ENCODE results near the gene ADPRM. TPM values are rescaled to one million over a fixed set of nuclear protein-coding genes. Genes with fewer than 3 reads are reported as not detected.
"Not testable (repeated sequence)": the region's sequence is repeated elsewhere in the genome, so short reads cannot be mapped to it uniquely, and the experiment has no call there.

Gene ADPRM
- total RNA-seq, 1 experiment from 2014 or later, result 8.6 TPM

DNA sequence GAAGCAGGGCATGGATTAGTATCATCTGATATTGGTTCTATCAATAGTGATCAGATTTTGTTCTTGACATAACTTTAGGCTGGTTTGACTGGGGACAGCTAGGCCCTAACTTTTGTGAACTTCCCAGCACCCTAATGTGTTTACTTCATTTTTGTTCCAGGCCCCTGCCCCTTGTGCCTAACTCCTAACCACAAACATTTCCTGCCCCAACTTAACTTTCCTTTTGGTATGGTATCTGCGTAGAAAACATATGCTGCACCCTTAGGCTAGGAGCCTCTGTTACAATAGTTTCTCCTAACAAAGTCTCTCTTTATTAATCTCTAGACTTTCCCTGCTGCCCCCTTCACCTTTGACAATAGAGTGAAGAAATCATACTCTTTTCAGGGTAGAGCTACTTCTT lies 2.5 kb downstream of the ADPRM start:
- DNase-seq (ENCODE audit: low read depth), result no peak

DNA sequence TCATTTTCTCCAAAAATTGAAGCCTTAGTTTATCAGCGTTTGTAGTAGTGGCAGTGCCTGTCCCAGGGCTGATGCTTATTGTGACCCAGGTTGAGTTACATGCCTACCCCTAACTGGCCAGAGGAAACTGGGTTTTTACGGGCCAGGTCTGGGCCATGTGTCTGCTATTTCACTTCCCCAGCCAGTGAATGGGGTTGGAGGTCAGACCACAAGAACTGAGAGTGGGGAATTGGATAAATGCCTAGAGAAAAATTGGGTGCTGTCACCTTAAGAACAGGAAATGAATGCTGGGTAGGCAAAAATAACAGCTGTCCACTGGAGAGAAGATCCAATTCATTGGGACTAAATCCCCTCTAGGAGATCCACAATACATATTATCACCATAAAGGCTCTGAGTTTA lies 5.2 kb downstream of the ADPRM start:
- DNase-seq (ENCODE audit: low read depth), result peak; percentile 13

DNA sequence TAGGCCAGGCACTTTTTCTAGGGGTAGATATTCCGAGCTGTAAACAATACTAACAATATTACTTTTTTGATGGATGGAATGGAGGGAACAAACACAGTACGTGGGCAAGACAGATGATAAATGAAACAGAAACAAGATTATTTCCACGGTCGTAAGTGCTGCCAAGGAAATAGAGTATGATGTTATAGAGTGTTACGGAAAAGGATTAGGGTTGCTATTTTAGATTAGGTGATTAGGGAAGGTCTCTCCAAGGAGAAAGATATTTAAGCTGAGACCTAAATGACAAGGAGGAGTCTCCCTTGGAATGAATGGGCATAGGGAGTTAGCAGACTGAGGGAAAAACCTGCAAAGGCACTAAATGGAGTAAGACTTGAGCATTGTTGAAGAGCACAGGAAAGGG lies 8.3 kb downstream of the ADPRM start:
- DNase-seq (ENCODE audit: low read depth), result no peak

DNA sequence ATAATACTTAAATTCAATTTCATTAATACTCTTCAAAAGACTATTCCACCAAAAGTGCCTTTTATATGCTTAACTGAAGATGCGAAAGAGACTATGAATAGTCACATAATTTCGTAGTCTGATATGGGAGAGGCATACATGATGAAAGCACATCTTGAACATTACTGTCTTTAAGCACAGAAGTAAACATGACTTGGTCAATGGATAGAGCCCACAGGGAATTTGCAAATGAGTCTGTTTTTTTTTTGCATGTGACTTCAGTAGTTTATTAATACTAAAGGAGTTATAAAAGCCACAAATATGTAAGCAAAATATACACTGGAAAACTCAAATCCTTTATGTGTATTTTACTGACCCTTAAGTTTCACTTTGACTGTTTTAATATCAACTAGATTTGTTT lies 15.9 kb downstream of the ADPRM start:
- DNase-seq (ENCODE audit: low read depth), result no peak

DNA sequence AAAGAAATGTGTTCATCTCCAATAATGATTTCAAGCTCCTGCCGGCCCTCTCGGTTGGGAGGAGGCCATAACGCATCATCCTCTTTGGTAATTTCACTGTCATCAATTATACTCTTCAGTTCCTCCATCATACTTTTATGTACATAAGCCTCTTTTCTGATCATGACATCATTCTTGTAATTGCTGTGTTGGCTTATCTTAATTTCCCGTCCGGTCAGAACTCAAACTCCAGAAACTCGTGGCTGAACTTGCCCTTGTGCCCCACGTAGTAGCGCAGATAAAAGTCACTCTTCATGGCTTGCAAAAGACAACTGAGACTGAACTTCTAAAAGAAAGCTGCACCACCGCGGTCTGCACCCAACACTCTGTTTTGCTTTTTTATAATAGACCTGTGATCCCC lies 18.8 kb downstream of the ADPRM start:
- no peak for DNase-seq (ENCODE audit: low read depth)

DNA sequence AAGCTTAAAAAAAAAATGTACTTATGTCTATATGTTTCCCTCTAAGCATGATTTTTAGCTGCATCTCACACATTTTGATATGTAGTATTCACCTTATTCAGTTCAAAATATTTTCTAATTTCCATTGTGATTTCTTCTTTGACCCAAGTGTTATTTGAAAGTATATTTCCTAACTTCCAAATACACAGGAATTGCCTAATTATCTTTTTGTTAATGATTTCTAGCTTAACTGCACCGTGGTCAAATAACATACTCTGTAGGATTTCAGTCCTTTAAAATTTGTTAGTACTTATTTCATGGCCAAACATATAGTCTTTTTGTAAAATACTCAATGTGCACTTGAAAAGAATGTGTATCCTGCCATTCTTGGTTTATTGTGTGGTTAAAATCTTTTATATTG lies 21.2 kb downstream of the ADPRM start:
- no peak for DNase-seq (ENCODE audit: low read depth)

DNA sequence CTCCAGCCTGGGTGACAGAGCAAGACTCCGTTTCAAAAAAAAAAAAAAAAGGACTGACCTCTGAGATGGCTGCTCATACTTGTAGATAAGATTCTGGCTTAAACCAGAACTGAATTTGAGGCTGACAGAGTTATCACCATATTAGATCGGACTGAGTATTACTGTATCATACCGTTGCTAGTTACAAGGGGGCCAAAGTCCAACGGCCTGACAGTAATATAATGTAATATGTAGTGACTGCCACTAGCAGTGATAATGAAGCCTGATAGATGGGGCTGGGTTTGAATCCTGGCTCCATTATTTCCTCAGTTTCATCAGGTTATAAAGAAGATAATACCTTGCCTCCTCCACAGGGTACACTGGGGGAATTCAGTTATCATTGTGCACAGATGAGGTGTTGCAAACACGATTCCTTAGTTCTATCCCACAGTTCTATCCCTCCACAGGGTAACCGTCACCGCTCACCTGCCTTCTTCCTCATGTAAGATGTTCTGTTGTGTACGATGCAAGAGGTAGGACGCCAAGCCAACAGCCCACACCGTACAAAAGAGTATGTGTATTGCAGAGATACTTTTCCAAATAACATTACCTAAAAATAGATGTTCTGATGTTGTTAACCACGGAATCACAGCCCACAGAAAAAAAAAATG lies 27.3 kb downstream of the ADPRM start:
- no peak for DNase-seq (ENCODE audit: low read depth)

DNA sequence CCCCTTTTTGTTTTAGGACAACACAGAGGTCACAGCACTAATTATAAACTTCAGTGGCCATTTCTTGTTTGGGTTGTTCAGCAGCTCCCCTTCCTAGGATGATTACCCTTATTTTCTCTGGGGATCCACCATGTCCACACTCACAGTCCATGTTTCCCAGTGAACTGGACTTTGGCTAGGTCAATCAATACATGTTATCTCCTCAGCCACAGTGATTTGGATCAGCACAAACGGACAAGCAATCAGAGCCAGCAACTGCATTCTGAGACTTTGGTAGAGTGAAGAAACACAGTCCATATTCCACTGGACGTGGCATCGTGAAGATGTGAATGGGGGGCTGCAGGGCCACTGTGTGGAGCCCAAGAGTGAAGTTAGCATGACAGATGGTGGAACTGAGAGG lies 27.9 kb downstream of the ADPRM start:
- no peak for DNase-seq (ENCODE audit: low read depth)

DNA sequence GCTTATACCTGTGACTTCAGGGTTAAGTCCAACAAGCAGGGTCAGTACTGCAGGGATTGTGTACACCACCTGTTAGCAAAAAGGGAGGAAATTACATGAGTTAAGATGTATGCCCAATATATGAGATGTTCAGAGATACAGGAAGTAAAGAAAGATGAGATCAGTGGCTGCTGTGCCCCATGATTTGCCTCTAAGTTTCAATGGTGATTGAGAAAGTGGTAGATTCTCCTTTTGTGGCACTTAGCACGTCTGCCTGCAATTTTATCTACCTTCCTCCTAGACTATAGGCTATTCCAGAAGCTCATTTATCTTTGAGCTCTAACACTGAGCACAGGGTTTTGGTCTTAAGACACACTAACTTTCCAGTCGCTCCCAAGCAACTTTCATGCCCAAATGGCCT lies 28.8 kb downstream of the ADPRM start:
- DNase-seq (ENCODE audit: low read depth), result no peak

DNA sequence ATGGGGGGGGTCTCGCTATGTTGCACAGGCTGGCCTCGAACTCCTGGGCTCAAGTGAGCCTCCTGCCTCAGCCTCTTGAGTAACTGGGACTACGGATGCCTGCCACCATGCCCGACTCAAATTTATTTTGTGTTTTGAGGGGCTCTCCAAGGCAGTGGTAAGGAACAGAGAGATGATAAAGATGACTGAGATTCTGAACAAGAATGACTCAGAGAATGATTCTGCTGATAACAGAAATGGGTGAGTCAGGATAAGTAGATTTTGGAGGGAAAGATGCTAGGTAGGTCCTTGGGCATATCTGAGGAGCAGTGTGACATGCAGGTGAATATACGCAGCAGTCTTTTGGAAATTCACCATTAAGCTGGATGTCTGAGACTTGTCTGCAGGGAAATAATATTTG lies 29.8 kb downstream of the ADPRM start:
- DNase-seq (ENCODE audit: low read depth), result no peak

DNA sequence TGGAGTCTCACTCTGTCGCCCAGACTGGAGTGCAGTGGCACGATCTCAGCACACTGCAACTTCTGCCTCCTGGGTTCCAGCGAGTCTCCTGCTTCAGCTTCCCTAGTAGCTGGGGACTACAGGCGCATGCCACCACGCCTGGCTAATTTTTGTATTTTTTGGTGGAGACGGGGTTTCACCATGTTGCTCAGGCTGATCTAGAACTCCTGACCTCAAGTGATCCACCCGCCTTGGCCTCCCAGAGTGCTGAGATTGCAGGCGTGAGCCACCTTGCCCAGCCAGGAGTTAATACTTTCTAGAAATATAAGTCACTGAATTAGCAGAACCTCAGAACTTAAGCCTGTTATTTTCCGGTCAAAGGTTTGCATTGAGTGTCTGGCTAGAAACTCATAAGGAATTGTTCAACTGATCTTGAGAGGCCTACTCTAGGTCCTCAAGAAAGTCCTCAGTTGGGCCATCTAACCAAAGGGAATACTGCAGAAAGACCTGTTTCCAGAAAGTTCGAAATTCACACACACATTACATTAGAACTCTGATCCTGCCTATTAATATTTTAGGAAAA lies 31.0 kb downstream of the ADPRM start:
- DNase-seq (ENCODE audit: low read depth), result no peak

DNA sequence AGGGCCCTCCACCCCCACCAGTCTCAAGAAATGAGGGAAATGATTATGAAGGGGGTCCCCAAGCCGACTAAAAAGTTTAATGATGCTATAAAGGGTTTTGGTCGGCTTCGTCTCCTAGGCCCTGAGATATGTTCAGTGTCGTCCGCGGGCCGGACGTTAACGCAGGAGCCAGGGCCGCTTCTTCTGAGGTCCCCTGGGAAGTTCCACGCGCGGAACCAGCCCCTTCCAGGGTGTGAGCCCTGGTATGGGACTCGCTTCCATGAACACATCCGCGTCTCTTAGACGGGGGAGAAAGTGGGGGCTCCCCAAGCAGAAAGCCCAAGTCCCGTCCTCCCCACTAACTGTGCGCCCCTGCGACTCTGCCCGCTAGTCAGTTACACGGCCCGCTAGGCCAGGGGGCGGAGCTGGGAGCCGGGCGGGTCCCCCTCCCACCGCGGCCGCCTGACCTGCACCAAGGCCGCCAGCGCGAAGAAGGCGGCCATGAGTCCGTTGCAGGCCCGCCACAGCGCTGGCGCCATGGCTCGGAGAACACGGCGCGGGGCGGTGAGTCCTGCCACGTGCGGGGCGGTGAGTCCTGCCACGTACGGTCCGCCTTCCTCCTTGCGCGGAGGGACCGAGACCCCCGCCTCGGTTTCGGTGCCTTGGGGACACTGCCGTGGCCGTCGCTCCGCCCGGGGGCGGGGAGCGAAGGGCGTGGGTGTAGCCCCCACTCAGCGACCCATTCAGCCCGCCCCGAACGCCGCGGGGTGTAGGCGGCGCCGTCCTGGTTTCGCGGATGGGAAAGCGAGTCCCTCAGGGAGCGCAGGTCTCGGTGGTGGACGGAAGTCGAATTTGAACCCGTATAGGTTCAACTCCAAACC lies 32.2 kb downstream of the ADPRM start, which contains the start of gene TMEM220:
Gene TMEM220 (minus strand): TSS at position 690 of the 860 bp plus-strand sequence. CDS start 172 bp downstream, at position 518.
- peak; percentile 69 for DNase-seq (ENCODE audit: low read depth)

DNA sequence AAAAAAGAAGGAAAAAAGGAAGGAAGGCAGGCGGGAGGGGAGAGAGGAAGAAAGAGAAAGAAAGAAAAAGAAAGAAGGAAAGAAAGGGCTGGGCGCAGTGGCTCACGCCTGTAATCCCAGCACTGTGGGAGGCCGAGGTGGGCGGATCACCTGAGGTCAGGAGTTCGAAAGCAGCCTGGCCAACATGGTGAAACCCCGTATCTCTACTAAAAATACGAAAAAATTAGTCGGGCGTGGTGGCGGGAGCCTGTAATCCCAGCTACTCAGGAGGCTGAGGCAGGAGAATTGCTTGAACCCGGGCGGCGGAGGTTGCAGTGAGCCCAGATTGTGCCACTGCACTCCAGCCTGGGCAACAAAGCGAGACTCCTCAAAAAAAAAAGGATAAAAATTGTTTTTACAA lies 32.9 kb downstream of the ADPRM start:
- not testable (repeated sequence) for DNase-seq (ENCODE audit: low read depth)

DNA sequence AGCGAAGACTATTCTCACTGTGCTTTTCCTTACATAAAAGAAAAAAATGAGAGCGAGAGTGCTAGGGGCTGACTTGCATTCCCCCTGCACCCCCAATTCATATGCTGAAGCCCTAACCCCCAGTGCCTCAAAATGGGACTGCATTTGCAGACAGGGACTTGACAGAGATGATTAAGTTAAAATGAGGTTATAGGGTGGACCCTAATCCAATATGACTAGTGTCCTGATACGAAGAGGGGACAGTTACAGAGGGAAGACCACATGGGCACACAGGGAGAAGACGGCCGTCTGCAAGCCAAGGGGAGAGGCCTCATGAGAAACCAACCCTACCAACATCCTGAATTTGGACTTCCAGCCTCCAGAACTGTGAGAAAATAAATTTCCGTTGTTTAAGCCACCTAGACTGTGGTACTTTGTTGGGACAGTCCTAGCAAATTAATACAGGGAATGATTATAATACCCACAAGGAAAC lies 34.0 kb downstream of the ADPRM start:
- no peak for DNase-seq (ENCODE audit: low read depth)

DNA sequence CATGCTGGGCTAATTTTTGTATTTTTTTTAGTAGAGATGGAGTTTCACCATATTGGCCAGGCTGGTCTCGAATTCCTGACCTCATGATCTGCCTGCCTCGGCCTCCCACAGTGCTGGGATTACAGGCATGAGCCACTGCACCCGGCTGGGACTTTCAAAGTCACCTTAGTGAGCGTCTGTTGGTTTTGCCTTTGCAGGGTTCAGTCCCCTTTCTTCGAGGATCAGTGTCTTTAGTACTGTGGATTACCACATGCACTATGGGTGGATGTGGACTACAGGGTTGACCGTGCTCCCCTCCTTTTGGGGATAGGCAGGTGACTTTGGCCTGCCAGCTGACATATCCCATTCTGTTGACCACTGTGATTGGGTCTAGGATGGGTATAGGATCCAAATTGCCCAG lies 34.7 kb downstream of the ADPRM start:
- not testable (repeated sequence) for DNase-seq (ENCODE audit: low read depth)

DNA sequence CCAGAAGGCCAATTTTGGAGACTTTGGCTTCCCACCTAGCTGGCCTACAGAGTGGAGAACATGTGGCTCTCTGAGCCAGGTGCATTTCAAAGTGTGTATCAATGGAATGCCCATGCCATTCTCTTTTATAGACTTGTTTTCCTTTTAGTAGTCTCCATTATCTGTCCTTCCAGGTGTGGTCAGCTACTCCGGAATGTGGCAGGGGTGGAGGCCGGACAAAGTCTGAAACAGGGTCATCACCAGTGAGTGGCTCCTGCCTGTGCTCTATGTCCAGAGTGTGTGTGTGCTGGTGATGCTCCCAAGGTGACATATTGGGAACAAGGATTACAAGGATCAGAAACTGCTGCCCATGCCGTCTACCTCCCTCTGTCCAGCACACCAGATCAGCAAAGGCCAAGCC lies 36.3 kb downstream of the ADPRM start:
- DNase-seq (ENCODE audit: low read depth), result no peak

DNA sequence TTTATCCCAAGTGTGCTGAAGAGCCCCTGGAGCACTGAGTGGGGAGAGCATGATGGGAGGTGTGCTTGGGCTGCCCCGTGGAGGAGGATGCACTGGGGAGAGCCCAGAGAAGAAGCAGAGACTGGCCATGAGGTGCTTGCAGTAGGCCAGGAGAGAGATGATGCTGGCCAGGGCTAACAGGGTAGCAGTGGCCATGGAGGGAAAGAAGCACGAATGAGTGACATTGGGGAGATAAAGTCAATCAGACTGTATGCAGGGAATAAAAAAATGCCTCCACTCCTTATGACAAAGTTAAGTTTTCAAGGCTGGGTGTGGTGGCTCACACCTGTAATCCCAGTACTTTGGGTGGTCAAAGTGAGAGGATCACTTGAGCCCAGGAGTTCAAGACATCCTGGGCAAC lies 37.9 kb downstream of the ADPRM start:
- no peak for DNase-seq (ENCODE audit: low read depth)

DNA sequence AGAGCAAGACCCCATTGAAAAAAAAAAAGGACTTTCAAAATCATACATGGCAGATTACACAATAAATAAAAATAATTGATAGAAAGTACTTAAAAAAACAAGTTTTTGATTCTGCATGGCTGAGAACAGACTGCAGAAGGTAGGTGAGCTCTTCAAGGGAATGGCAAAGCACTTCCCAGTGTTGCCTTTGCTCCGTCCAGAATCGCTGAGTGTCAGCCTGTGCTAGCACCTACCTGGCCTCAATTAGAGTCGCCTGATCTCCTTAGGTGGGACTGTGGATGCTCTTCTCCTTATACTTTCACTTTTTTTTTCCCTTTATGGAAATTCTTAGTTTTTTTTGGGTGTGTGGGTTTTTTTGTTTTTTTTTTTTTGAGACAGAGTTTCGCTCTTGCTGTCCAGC lies 38.4 kb downstream of the ADPRM start:
- no peak for DNase-seq (ENCODE audit: low read depth)

DNA sequence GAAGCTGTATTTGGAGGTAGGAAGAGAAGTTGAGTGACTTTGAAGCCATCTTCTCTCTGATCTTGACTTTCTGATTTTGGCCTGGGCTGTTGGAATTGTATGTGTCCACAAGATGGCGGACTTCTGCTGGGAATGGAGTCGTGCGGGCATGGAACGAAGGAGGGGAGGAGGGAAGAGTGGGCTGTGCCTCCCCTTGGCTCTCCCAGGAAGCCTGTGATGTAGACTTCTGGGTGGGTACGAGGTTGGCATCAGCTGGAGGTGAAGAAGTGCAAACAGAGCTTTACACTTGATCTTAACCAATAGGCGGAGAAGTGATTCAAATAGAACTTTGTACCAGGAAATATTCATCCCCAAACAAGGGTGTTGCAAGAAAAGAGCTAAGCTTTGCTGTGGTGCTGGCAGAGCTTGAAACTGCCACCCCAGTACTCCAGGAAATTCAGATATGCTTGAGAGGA lies 39.8 kb downstream of the ADPRM start:
- peak; percentile 68 for DNase-seq (ENCODE audit: low read depth)

DNA sequence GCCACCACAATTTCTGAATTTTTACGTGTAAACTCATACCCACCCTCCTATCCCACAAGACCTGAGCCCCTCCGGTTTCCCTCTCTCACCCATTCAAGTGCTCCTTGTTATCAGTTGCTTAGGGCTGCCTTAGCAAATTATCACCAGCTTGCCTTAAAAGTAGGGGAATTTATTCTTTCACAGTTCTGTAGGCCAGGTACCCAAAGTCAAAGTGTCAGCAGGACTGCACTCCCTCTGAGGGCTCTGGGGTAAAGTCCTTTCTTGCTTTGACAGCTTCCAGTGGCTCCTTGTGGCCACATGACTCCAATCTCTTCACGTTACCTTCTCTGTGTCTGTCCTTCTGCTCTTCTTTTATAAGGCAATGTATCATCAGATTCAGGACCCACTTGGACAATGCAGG lies 40.3 kb downstream of the ADPRM start:
- DNase-seq (ENCODE audit: low read depth), result no peak

DNA sequence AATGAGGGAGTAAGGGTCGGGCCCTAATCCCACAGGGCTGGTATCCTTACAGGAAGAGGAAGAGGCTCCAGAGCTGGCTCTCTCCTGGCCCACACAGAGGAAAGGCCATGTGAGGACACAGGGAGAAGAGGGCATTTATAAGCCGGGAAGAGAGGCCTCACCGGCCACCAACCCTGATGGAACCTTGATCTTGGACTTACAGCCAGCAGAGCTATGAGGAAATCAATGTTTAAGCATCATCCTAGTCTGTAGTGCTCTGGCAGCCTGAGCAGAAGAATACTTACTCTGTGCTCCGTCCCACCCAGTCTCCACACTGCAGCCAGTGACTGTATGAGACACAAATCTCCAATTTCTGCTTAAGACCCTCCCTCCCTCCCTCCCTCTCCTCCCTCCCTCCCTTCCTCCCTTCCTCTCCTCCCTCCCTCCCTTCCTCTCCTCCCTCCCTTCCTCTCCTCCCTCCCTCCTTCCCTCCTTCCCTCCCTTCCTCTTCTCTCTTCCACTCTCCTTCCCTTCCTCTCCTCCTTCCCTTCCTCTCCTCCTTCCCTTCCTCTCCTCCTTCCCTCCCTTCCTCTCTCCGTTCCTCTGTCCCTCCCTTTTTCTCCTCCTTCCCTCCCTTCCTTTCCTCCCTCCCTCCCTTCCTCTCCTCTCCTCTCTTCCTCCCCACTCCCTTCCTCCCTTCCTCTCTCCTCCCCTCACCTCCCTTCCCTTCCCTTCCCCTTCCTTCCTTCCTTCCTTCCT lies 41.3 kb downstream of the ADPRM start:
- DNase-seq (ENCODE audit: low read depth), result no peak

DNA sequence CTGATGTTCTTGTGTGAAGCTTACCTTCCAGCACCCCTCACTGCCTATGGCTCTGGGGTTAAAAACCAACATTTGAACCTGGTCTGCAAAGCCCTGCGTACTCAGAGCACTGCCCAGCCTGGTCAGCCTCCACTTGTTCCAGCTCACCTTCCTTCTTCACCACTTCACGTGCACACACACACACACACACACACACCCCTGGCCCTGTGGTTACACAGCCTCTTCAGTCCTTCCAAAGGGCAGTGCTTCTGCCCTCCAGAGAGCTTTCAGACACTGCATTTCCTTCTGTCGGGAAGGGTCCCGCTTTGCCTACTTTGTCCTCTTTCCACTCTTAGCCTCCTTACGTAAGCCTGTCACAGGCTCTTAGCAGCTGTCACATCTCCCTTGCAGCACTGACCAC lies 42.0 kb downstream of the ADPRM start:
- DNase-seq (ENCODE audit: low read depth), result no peak
